Activated CD4-positive, alpha-beta T cell treated with anti-CD3 and anti-CD28 coated beads, Interleukin-2, Interleukin-6, amounts not matched to agents 100 ng/mL and 50 ng/mL, durations not matched to agents 16 hours and 8 hours (primary cell): ENCODE measurements around the gene SIGLEC12.
"Not testable (repeated sequence)": the region's sequence is repeated elsewhere in the genome, so short reads cannot be mapped to it uniquely, and the experiment has no call there.

Experiments
- DNase-seq: peaks from one replicate; pipeline ENCODE4 v3.0.0-alpha.2; 2020

Gene SIGLEC12

GRCh38 chr19:51521781-51522180, 20.2 kb upstream of the SIGLEC12 start:
- DNase-seq, result no peak

- no peak for DNase-seq
These were observed 19.8 kb upstream of the SIGLEC12 start for GRCh38 chr19:51521357-51521756.

GRCh38 chr19:51520728-51521127, 19.1 kb upstream of the SIGLEC12 start:
- DNase-seq, result no peak

GRCh38 chr19:51514866-51515481, 13.4 kb upstream of the SIGLEC12 start:
- peak; percentile 71 for DNase-seq

- DNase-seq, result no peak
These were observed 12.4 kb upstream of the SIGLEC12 start for GRCh38 chr19:51513968-51514367.

- peak; percentile 32 for DNase-seq
These were observed 9.8 kb upstream of the SIGLEC12 start for GRCh38 chr19:51511353-51511752.

- DNase-seq, result no peak
These were observed 8.4 kb upstream of the SIGLEC12 start for GRCh38 chr19:51509823-51510660.

- no peak for DNase-seq
These were observed 6.6 kb upstream of the SIGLEC12 start for GRCh38 chr19:51508059-51508733.

GRCh38 chr19:51507640-51508058, 6.0 kb upstream of the SIGLEC12 start:
- no peak for DNase-seq

- DNase-seq, result no peak
These were observed 5.6 kb upstream of the SIGLEC12 start for GRCh38 chr19:51507192-51507591.

- no peak for DNase-seq
These were observed 4.3 kb upstream of the SIGLEC12 start for GRCh38 chr19:51505904-51506303.

- DNase-seq, result no peak
These were observed 2.3 kb upstream of the SIGLEC12 start for GRCh38 chr19:51503896-51504295.

GRCh38 chr19:51503286-51503817, 1.8 kb upstream of the SIGLEC12 start:
- DNase-seq, result no peak

- not testable (repeated sequence) for DNase-seq
These were observed 669 bp downstream of the SIGLEC12 start for GRCh38 chr19:51500931-51501330.

GRCh38 chr19:51497666-51498065, 3.9 kb downstream of the SIGLEC12 start:
- no peak for DNase-seq

- DNase-seq, result no peak
These were observed 7.8 kb downstream of the SIGLEC12 start for GRCh38 chr19:51493776-51494175.

- DNase-seq, result no peak
These were observed 10.0 kb downstream of the SIGLEC12 start for GRCh38 chr19:51491586-51491985.

- no peak for DNase-seq
These were observed 10.9 kb downstream of the SIGLEC12 start for GRCh38 chr19:51490676-51491075.

GRCh38 chr19:51489113-51489512, 12.5 kb downstream of the SIGLEC12 start:
- no peak for DNase-seq

GRCh38 chr19:51488491-51488890, 13.1 kb downstream of the SIGLEC12 start:
- DNase-seq, result no peak

- no peak for DNase-seq
These were observed 15.5 kb downstream of the SIGLEC12 start for GRCh38 chr19:51485960-51486660.

GRCh38 chr19:51480590-51480989, 21.0 kb downstream of the SIGLEC12 start:
- no peak for DNase-seq
